Lung (tissue), 12 donors: ENCODE measurements around the gene NUDT13. TPM values are rescaled to one million over a fixed set of nuclear protein-coding genes. Genes with fewer than 3 reads are reported as not detected.

Experiments used
- ATAC-seq: fragments of 200-7000 bp; cut with Tn5 transposase; one replicate; pipeline ENCODE4 v1.9.1; 2020; ENCODE audit warnings: moderate number of reproducible peaks; ENCODE audit not compliant: insufficient read depth, low FRiP score
- DNase-seq, 3 donors: peaks; one replicate each; pipeline ENCODE4 v3.0.0-alpha.2; 2013 to 2017
- H3K27ac ChIP-seq, 2 donors: one replicate each; pipeline ENCODE4 v1.5.1; 2013; ENCODE audit warnings: mild to moderate bottlenecking in 2 of 2, moderate library complexity in 2 of 2, control low read depth in 1 of 2, inconsistent platforms in 1 of 2, low read depth in 1 of 2, low read length in 1 of 2
- H3K27me3 ChIP-seq, 3 donors: one replicate each; pipeline ENCODE4 v1.5.1; 2013; ENCODE audit warnings: low read length in 2 of 3; ENCODE audit not compliant: control insufficient read depth in 3 of 3, insufficient read depth in 3 of 3
- H3K36me3 ChIP-seq, 4 donors: one replicate each; pipeline ENCODE4 v1.5.1; 2013; ENCODE audit warnings: low read length in 4 of 4, mild to moderate bottlenecking in 1 of 4, moderate library complexity in 1 of 4; ENCODE audit not compliant: control insufficient read depth in 4 of 4, insufficient read depth in 4 of 4
- H3K4me1 ChIP-seq, 5 donors: one replicate each; pipeline ENCODE4 v1.5.1; 2013; ENCODE audit warnings: low read length in 5 of 5, mild to moderate bottlenecking in 2 of 5, moderate library complexity in 1 of 5; ENCODE audit not compliant: control insufficient read depth in 5 of 5, insufficient read depth in 5 of 5
- H3K4me3 ChIP-seq: one replicate; pipeline ENCODE4 v1.5.1; 2013; ENCODE audit warnings: mild to moderate bottlenecking, control low read depth, moderate library complexity
- H3K9ac ChIP-seq, 2 donors: one replicate each; pipeline ENCODE4 v1.5.1; 2013; ENCODE audit warnings: low read length in 2 of 2, control low read depth in 1 of 2; ENCODE audit not compliant: insufficient read depth in 1 of 2
- H3K9me3 ChIP-seq, 4 donors: one replicate each; pipeline ENCODE4 v1.5.1; 2013; ENCODE audit warnings: low read length in 3 of 4, mild to moderate bottlenecking in 1 of 4, moderate library complexity in 1 of 4; ENCODE audit not compliant: control insufficient read depth in 4 of 4, insufficient read depth in 3 of 4
- CTCF ChIP-seq: IDR thresholded peaks from 2 replicates; pipeline ENCODE4 v1.5.1; 2012; ENCODE audit warnings: mild to moderate bottlenecking; ENCODE audit errors: control extremely low read depth, extremely low read depth
- WGBS, 2 donors: extraction: QIAGEN DNeasy Blood & Tissue Kit; methylation state at CpG; one replicate each; pipeline ENCODE4 v1.1.7; 2013; 5-methylcytosine and 5-hydroxymethylcytosine counted together
- polyA plus RNA-seq, 2 donors: library from polyadenylated mRNA; stranded (reverse); fragments of 200-250 nt; gene quantifications; one replicate each; pipeline ENCODE4 v1.2.1, GENCODE V29; 2013
- total RNA-seq, 2 donors: library from RNA; depleted of rRNA in 1 of 2; stranded (reverse); fragments of >200 nt in 1 of 2; gene quantifications; one replicate each; pipeline ENCODE4 v1.2.1, GENCODE V29; 2014 to 2021
- donor health status: control.
- donor health status: control.
- donor health status: Bipolar disorder and iron deficiency.
- donor health status: healthy.
- donor health status: DM: yes; HTN: yes; CAD: no.

Gene NUDT13
- total and polyA plus RNA-seq, 4 donors = 1.4 to 4.2 (median 3.1) TPM

GRCh38 chr10:73119457-73119856 lies 9.2 kb downstream of the NUDT13 start:
- H3K4me1 ChIP-seq = peaks cover 0 to 5% (median 0%) of the 10 kb centered on the region in 5 donors
- ATAC-seq (no peak), DNase-seq (no peak)
- H3K9me3 ChIP-seq = no peaks in the 10 kb centered on the region
- TF ChIP-seq CTCF = no peak
- H3K4me3 ChIP-seq = no peak overlapping the region
- 62 to 88% methylated on average over 1 of the region's 1 CpG for WGBS, 2 donors
- no peak overlapping the region for H3K9ac ChIP-seq
- H3K36me3 ChIP-seq = peaks cover 0 to 4% (median 0%) of the 10 kb centered on the region in 4 donors
- no peaks in the 10 kb centered on the region for H3K27me3 ChIP-seq
- peak overlapping the region in 1 of 2 donors; percentile 99 for H3K27ac ChIP-seq

GRCh38 chr10:73119952-73120351 lies 9.7 kb downstream of the NUDT13 start:
- WGBS, 2 donors = 95 to 98% methylated on average over 4 of the region's 4 CpGs
- Histone ChIP-seq H3K27ac (no peak overlapping the region), H3K9me3 (no peaks in the 10 kb centered on the region), H3K36me3 (peaks cover 0 to 4% (median under 1%) of the 10 kb centered on the region in 4 donors), H3K27me3 (no peaks in the 10 kb centered on the region), H3K4me3 (no peak overlapping the region), H3K9ac (no peak overlapping the region), H3K4me1 (peaks cover 0 to 5% (median 0%) of the 10 kb centered on the region in 5 donors)
- ATAC-seq = no peak
- no peak for TF ChIP-seq CTCF
- no peak for DNase-seq

- DNase-seq (no peak), ATAC-seq (no peak)
- peaks cover 11 to 29% (median 20%) of the 10 kb centered on the region in 4 donors for H3K36me3 ChIP-seq
- H3K27ac ChIP-seq = no peak overlapping the region
- no peak overlapping the region for H3K4me3 ChIP-seq
- 95 to 98% methylated on average over 2 of the region's 2 CpGs for WGBS, 2 donors
- TF ChIP-seq CTCF = no peak
- no peaks in the 10 kb centered on the region for H3K9me3 ChIP-seq
- H3K27me3 ChIP-seq = no peaks in the 10 kb centered on the region
- H3K9ac ChIP-seq = no peak overlapping the region
- H3K4me1 ChIP-seq = no peaks in the 10 kb centered on the region
These were observed 16.1 kb downstream of the NUDT13 start for GRCh38 chr10:73126343-73126742.

GRCh38 chr10:73131301-73131700 lies 21.0 kb downstream of the NUDT13 start:
- Histone ChIP-seq H3K36me3 (peaks cover 13 to 41% (median 26%) of the 10 kb centered on the region in 4 donors), H3K4me3 (no peak overlapping the region), H3K9ac (no peak overlapping the region), H3K9me3 (no peaks in the 10 kb centered on the region), H3K27me3 (no peaks in the 10 kb centered on the region), H3K27ac (no peak overlapping the region), H3K4me1 (no peaks in the 10 kb centered on the region)
- WGBS, 2 donors = 75 to 90% methylated on average over 2 of the region's 2 CpGs
- no peak for ATAC-seq
- no peak for DNase-seq
- TF ChIP-seq CTCF = no peak
